H1 (cell line): ENCODE measurements around the gene MAP2K5. TPM values are rescaled to one million over a fixed set of nuclear protein-coding genes. Genes with fewer than 3 reads are reported as not detected.
A peak's percentile ranks its signal among the peaks of the same experiment; 100 is the strongest.

ENCODE experiments used
- CTCF ChIA-PET: fragments of 300-600 bp; sonication (Branson Sonifier 250); formaldehyde crosslinking; loops from one replicate; lab custom pipeline; 2021; ENCODE audit not compliant: partially characterized antibody; lab: Charles Lee
- POLR2A ChIA-PET: fragments of 300-600 bp; sonication (Branson Sonifier 250); formaldehyde crosslinking; loops from one replicate; lab custom pipeline; 2021; ENCODE audit warnings: inconsistent platforms; ENCODE audit not compliant: partially characterized antibody; lab: Charles Lee
- DNase-seq, 2 experiments: peaks; one replicate each; pipeline versions ENCODE4 v3.0.0 to v3.0.0-alpha.2; 2010 to 2022; ENCODE audit warnings: low spot score in 2 of 2, low read depth in 1 of 2, mixed read lengths in 1 of 2
- FAIRE-seq: peaks from 2 replicates; lab custom pipeline; 2011; peaks lifted over from hg19 to GRCh38; lab: Jason Lieb, UNC
- H2AFZ ChIP-seq: 2 replicates; pipeline ENCODE4 v1.8.1; 2012; ENCODE audit warnings: low read length, inconsistent platforms
- H2AK5ac ChIP-seq: 2 replicates; pipeline ENCODE4 v1.6.1; 2013; ENCODE audit warnings: low read depth, low read length
- H2BK120ac ChIP-seq: replicated peaks from 2 replicates; pipeline ENCODE3; 2013; ENCODE audit warnings: low read depth, low read length, inconsistent platforms
- H2BK12ac ChIP-seq: 2 replicates; pipeline ENCODE4 v1.6.1; 2013; ENCODE audit warnings: low read depth, low read length
- H2BK15ac ChIP-seq: 2 replicates; pipeline ENCODE4 v1.6.1; 2013; ENCODE audit warnings: low read length
- H2BK20ac ChIP-seq: 2 replicates; pipeline ENCODE4 v1.6.1; 2013; ENCODE audit warnings: low read length
- H2BK5ac ChIP-seq: 2 replicates; pipeline ENCODE4 v1.6.1; 2013; ENCODE audit warnings: low read depth, low read length
- H3K14ac ChIP-seq: 2 replicates; pipeline ENCODE4 v1.6.1; 2013; ENCODE audit warnings: inconsistent platforms; ENCODE audit not compliant: insufficient read length
- H3K18ac ChIP-seq: 2 replicates; pipeline ENCODE4 v1.6.1; 2013; ENCODE audit warnings: low read length; ENCODE audit errors: extremely low read depth
- H3K23ac ChIP-seq: 2 replicates; pipeline ENCODE4 v1.6.1; 2013; ENCODE audit warnings: inconsistent platforms; ENCODE audit not compliant: insufficient read length
- H3K23me2 ChIP-seq: 2 replicates; pipeline ENCODE4 v1.6.1; 2013; ENCODE audit warnings: low read depth, low read length
- H3K27ac ChIP-seq: 2 replicates; pipeline ENCODE4 v1.6.1; 2011; ENCODE audit warnings: low read depth, low read length, inconsistent platforms
- H3K27me3 ChIP-seq, 4 experiments: replicated peaks in 1 of 4; 1 replicate in 1 of 4; 2 replicates in 3 of 4; pipeline versions ENCODE4 v1.6.1 to v1.8.1; 2011 to 2013; ENCODE audit warnings: low read length in 3 of 4, mild to moderate bottlenecking in 3 of 4, inconsistent platforms in 2 of 4, mixed read lengths in 2 of 4, moderate library complexity in 1 of 4; ENCODE audit not compliant: control insufficient read depth in 3 of 4, insufficient read depth in 3 of 4; ENCODE audit errors: extremely low read depth in 1 of 4
- H3K36me3 ChIP-seq, 4 experiments: 2 replicates each; pipeline versions ENCODE4 v1.6.1 to v1.8.1; 2011 to 2013; ENCODE audit warnings: mild to moderate bottlenecking in 4 of 4, low read length in 3 of 4, moderate library complexity in 2 of 4, control low read depth in 1 of 4, inconsistent platforms in 1 of 4; ENCODE audit not compliant: insufficient read depth in 4 of 4, control insufficient read depth in 2 of 4
- H3K4ac ChIP-seq: replicated peaks from 2 replicates; pipeline ENCODE3; 2013; ENCODE audit warnings: low read length, low read depth, mixed read lengths, inconsistent platforms; ENCODE audit not compliant: insufficient read length
- H3K4me1 ChIP-seq, 4 experiments: replicated peaks in 1 of 4; 1 replicate in 1 of 4; 2 replicates in 3 of 4; pipeline versions ENCODE4 v1.6.1 to v1.8.1; 2011 to 2013; ENCODE audit warnings: low read length in 3 of 4, inconsistent platforms in 2 of 4, mixed read lengths in 1 of 4; ENCODE audit not compliant: insufficient read depth in 4 of 4, control insufficient read depth in 3 of 4
- H3K4me2 ChIP-seq, 2 experiments: 2 replicates each; pipeline versions ENCODE4 v1.6.1 to v1.8.1; 2011 to 2013; ENCODE audit warnings: low read depth in 2 of 2, low read length in 2 of 2, control low read depth in 1 of 2, inconsistent platforms in 1 of 2, mild to moderate bottlenecking in 1 of 2; ENCODE audit not compliant: insufficient read depth in 1 of 2
- H3K4me3 ChIP-seq, 4 experiments: fragments of 200-600, 300-600 bp in 1 of 4; sonication (generic), shearing (Covaris generic), sonication (Bioruptor Twin) in 1 of 4; 2 replicates each; pipeline versions ENCODE4 v1.5.1 to v1.8.1; 2011 to 2016; ENCODE audit warnings: low read length in 4 of 4, low read depth in 3 of 4, control low read depth in 2 of 4, inconsistent platforms in 2 of 4, mild to moderate bottlenecking in 2 of 4, mixed read lengths in 1 of 4, moderate library complexity in 1 of 4; ENCODE audit not compliant: insufficient read depth in 2 of 4; ENCODE audit errors: extremely low read depth in 1 of 4
- H3K56ac ChIP-seq: replicated peaks from 2 replicates; pipeline ENCODE3; 2013; ENCODE audit warnings: low read depth, mild to moderate bottlenecking, mixed read lengths, low read length, inconsistent platforms; ENCODE audit not compliant: insufficient read length
- H3K79me1 ChIP-seq: 2 replicates; pipeline ENCODE4 v1.6.1; 2013; ENCODE audit warnings: low read depth, low read length, control low read depth
- H3K79me2 ChIP-seq, 2 experiments: 2 replicates each; pipeline versions ENCODE4 v1.6.1 to v1.8.1; 2012 to 2013; ENCODE audit warnings: low read length in 2 of 2, mild to moderate bottlenecking in 2 of 2, inconsistent platforms in 1 of 2; ENCODE audit not compliant: insufficient read depth in 2 of 2, control insufficient read depth in 1 of 2
- H3K9ac ChIP-seq, 4 experiments: replicated peaks in 1 of 4; 1 replicate in 1 of 4; 2 replicates in 3 of 4; pipeline versions ENCODE4 v1.6.1 to v1.8.1; 2011 to 2013; ENCODE audit warnings: low read depth in 3 of 4, low read length in 3 of 4, control low read depth in 2 of 4, mild to moderate bottlenecking in 2 of 4, moderate library complexity in 2 of 4, inconsistent platforms in 1 of 4; ENCODE audit errors: extremely low read depth in 1 of 4
- H3K9me3 ChIP-seq, 2 experiments: 2 replicates each; pipeline versions ENCODE4 v1.6.1 to v1.8.1; 2012 to 2013; ENCODE audit warnings: mild to moderate bottlenecking in 2 of 2, moderate library complexity in 2 of 2, control low read depth in 1 of 2, inconsistent platforms in 1 of 2, low read depth in 1 of 2, low read length in 1 of 2, mixed read lengths in 1 of 2; ENCODE audit not compliant: insufficient read depth in 2 of 2
- H4K20me1 ChIP-seq, 2 experiments: replicated peaks in 1 of 2; 2 replicates each; pipeline versions ENCODE3 to v1.8.1; 2011 to 2013; ENCODE audit warnings: inconsistent platforms in 2 of 2, low read length in 2 of 2, mild to moderate bottlenecking in 1 of 2; ENCODE audit not compliant: insufficient read depth in 2 of 2, control insufficient read depth in 1 of 2
- H4K5ac ChIP-seq: 2 replicates; pipeline ENCODE4 v1.6.1; 2013; ENCODE audit warnings: low read length, low read depth, mixed read lengths, inconsistent platforms; ENCODE audit not compliant: insufficient read length
- H4K8ac ChIP-seq: 2 replicates; pipeline ENCODE4 v1.8.0; 2013; ENCODE audit warnings: mild to moderate bottlenecking, moderate library complexity, low read length, inconsistent platforms; ENCODE audit not compliant: insufficient read depth; ENCODE audit errors: extremely low read depth
- H4K91ac ChIP-seq: replicated peaks from 2 replicates; pipeline ENCODE3; 2013; ENCODE audit warnings: low read length, mixed read lengths, inconsistent platforms; ENCODE audit not compliant: insufficient read length
- ASH2L ChIP-seq: fragments of 200-600, 300-600 bp; sonication (generic); IDR thresholded peaks from one replicate; pipeline ENCODE4 v1.7.1; 2017; ENCODE audit warnings: low read length
- EGR1 ChIP-seq: IDR thresholded peaks from 2 replicates; pipeline ENCODE4 v1.6.1; 2011; ENCODE audit warnings: low read depth, low read length, borderline replicate concordance
- GABPA ChIP-seq: IDR thresholded peaks from 2 replicates; pipeline ENCODE4 v1.6.1; 2011; ENCODE audit warnings: mild to moderate bottlenecking, low read length, moderate library complexity, borderline replicate concordance; ENCODE audit not compliant: insufficient read depth
- KDM5A ChIP-seq: fragments of 200-600 bp; IDR thresholded peaks from 2 replicates; pipeline ENCODE4 v1.7.1; 2012; ENCODE audit warnings: mild to moderate bottlenecking, low read length, inconsistent platforms, mixed read lengths
- PHF8 ChIP-seq: fragments of 200-600 bp; sonication (generic); conservative IDR thresholded peaks from 2 replicates; pipeline ENCODE4 v1.7.1; 2012; ENCODE audit warnings: low read depth, mild to moderate bottlenecking, inconsistent platforms, low read length, moderate library complexity
- SIX5 ChIP-seq: IDR thresholded peaks from 2 replicates; pipeline ENCODE4 v1.6.1; 2011; ENCODE audit warnings: mild to moderate bottlenecking, low read depth, low read length
- SUZ12 ChIP-seq: fragments of 200-600 bp; sonication (generic); IDR thresholded peaks from 2 replicates; pipeline ENCODE4 v1.6.1; 2012; ENCODE audit warnings: mild to moderate bottlenecking, inconsistent platforms, low read length, moderate library complexity, mixed read lengths
- TAF1 ChIP-seq: IDR thresholded peaks from 2 replicates; pipeline ENCODE4 v1.6.1; 2011; ENCODE audit warnings: mild to moderate bottlenecking, low read depth, low read length
- WGBS, 2 experiments: shearing (Covaris generic) in 1 of 2; methylation state at CpG; one replicate each; pipeline versions ENCODE4 v1.1.6 to v1.1.7; 2013 to 2015; ENCODE audit warnings: low lambda C conversion rate in 2 of 2, mixed read lengths in 2 of 2, inconsistent platforms in 1 of 2, low coverage in 1 of 2, missing lambda C conversion rate in 1 of 2; ENCODE audit not compliant: insufficient replicate concordance in 2 of 2, insufficient coverage in 1 of 2, insufficient read length in 1 of 2; ENCODE audit errors: extremely low coverage in 1 of 2, missing lambda C conversion rate in 1 of 2; 5-methylcytosine and 5-hydroxymethylcytosine counted together
- long read RNA-seq, 2 experiments: library from RNA in 1 of 2; library from capped mRNA in 1 of 2; stranded (forward); transcript quantifications; one replicate each; pipeline ENCODE4 v2.0.0, GENCODE V29; 2021; ENCODE audit warnings: inconsistent platforms in 1 of 2
- polyA minus RNA-seq, 3 experiments: library from RNA; depleted of rRNA, polyadenylated mRNA; stranded (reverse); fragments of >200 nt; gene quantifications; 1 replicate in 2 of 3; 2 replicates in 1 of 3; pipeline ENCODE4 v1.2.3, GENCODE V29; 2011
- polyA plus RNA-seq, 7 experiments: library from polyadenylated mRNA; depleted of rRNA in 3 of 7; stranded (reverse) in 5 of 7; unstranded in 2 of 7; fragments of >200 nt in 5 of 7; fragments of 200-250 nt in 2 of 7; gene quantifications; 1 replicate in 5 of 7; 2 replicates in 1 of 7; 4 replicates in 1 of 7; pipeline versions ENCODE4 v1.2.1 to v1.2.3, GENCODE V29; 2011 to 2013; ENCODE audit warnings: missing spikeins in 2 of 7, mixed read lengths in 2 of 7
- total RNA-seq: library from RNA; stranded (reverse); fragmentation: NEBNext Ultra II Directional; extraction: Animal tissue kit (Norgen Biotek cat#: 25700); gene quantifications from 2 replicates; pipeline ENCODE4 v1.2.1, GENCODE V29; 2021

MAP2K5 gene
- total RNA-seq = 13.8 and 15.8 TPM in 2 replicates
- polyA plus RNA-seq (2011; rRNA removed) = 4.4 and 6.9 TPM in 2 replicates
- polyA plus RNA-seq (2011; cell fraction: cytosol; rRNA removed) = 3.5 TPM
- 10.7 TPM for polyA plus RNA-seq (2011; cell fraction: nucleus; rRNA removed)
- 11.0 to 14.2 TPM (median 11.1 TPM) in 4 replicates for polyA plus RNA-seq (2012, experiment 1 of 2)
- 19.4 TPM for polyA plus RNA-seq (2012, experiment 2 of 2)
- polyA plus RNA-seq (2013, experiment 1 of 2) = 12.1 TPM
- polyA plus RNA-seq (2013, experiment 2 of 2) = 12.1 TPM
- 7.2 and 8.3 TPM in 2 replicates for polyA minus RNA-seq (2011; rRNA and poly(A)+ RNA removed)
- 6.9 TPM for polyA minus RNA-seq (2011; cell fraction: cytosol; rRNA and poly(A)+ RNA removed)
- 24.8 TPM for polyA minus RNA-seq (2011; cell fraction: nucleus; rRNA and poly(A)+ RNA removed)
- long read RNA-seq, experiment 1, partial matches to known transcripts = 4 of 11 reads
- long read RNA-seq, experiment 1, other reads (novel, unspliced or antisense) = 7 of 11 reads
- long read RNA-seq, experiment 2, partial matches to known transcripts = 1 of 3 reads
- long read RNA-seq, experiment 2, other reads (novel, unspliced or antisense) = 1 of 3 reads

DNA sequence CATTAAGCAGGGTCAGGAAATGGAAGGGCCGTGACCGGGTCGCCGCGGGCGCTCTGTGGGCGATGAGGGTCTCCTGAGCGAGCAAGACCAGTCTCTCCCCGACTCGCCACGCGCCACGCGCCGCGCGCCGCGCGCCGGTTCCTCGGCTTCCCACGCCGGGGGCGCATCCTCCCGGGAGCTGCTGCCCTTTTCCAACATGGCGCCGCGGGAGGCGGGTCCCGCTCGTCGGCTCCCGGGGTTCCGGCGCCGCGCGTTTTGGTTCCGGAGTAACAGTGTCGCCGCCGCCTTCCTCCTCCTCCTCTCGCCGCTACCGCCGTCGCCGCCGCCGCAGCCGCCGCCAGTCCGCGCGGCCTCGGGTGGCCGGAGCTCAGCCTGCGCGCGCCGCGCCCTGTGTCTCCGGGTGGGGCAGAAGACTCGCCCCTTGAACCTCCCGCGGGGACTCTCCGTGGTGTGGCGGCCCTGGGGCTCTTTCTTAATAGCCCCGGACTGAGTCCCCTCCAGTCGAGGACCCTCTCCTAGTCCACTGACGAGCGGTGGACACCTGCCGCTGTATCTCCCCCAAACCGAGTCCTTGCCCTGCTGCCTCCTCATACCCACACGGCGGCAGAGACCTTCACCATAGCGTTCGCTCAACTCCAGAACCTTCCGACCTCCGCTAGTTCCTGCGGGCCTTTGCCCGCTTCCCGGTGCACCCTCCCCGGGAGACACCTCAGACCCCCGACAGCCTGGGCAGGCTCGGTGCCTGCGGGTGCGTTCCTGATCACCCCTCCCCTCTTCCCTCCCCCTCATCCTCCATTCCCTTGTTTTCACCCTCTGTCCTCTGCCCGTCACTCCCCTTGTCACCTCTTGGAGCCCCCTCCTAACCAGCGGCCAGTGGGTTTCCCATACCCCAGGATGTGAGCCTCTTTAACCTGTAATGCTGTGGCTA lies at the start of gene MAP2K5:
TSS of gene MAP2K5 (plus strand) at position 284 of the 928 bp plus-strand sequence. CDS start at position 917, 633 bp downstream.
- H4K20me1 ChIP-seq = no peaks in the 10 kb centered on the region
- 3% methylated on average over 60 of the region's 91 CpGs; no CpG with 5 or more reads in 1 of the 2 experiments for WGBS, 2 experiments
- H3K27me3 ChIP-seq = no peaks in the 10 kb centered on the region; a peak in 1 of 7 replicates
- peak within 1 kb of the TSS; percentile 57 for H4K5ac ChIP-seq
- H2AFZ ChIP-seq = peak within 1 kb of the TSS; percentile 73
- DNase-seq (peak in 1 of 2 experiments; percentile 87), FAIRE-seq (no peak)
- peaks cover 0 to 3% (median 1%) of the 10 kb centered on the region in 4 experiments; a peak in 4 of 7 replicates for H3K4me1 ChIP-seq
- H3K56ac ChIP-seq = peak within 1 kb of the TSS; percentile 78
- H3K4me3 ChIP-seq = peak within 1 kb of the TSS; percentile 75 to 97 (median 88)
- no peaks in the 10 kb centered on the region for H3K79me2 ChIP-seq
- no peak within 1 kb of the TSS for H3K14ac ChIP-seq
- ChIA-PET CTCF (no interaction called here), POLR2A (interaction anchor here (0.7 to 1.0 kb wide), 2 partner anchors 18 to 21 kb away, joined by 3 read pairs; no protein-coding TSS in a partner anchor)
- H2AK5ac ChIP-seq = no peak within 1 kb of the TSS
- H3K4me2 ChIP-seq = peak within 1 kb of the TSS; percentile 66 to 79
- H3K36me3 ChIP-seq = peaks cover 0 to 4% (median 2%) of the 10 kb centered on the region in 4 experiments; a peak in 2 of 8 replicates
- H4K91ac ChIP-seq = peak within 1 kb of the TSS; percentile 49
- no peak within 1 kb of the TSS for H2BK120ac ChIP-seq
- H2BK15ac ChIP-seq = no peak within 1 kb of the TSS
- H2BK20ac ChIP-seq = no peak within 1 kb of the TSS
- no peak within 1 kb of the TSS for H3K23ac ChIP-seq
- peak within 1 kb of the TSS; percentile 52 to 69 (median 54) for H3K9ac ChIP-seq
- H2BK5ac ChIP-seq = peak within 1 kb of the TSS; percentile 62; the same call in 1 of the 2 replicates
- no peaks in the 10 kb centered on the region; the same call in 1 of the 2 replicates for H3K79me1 ChIP-seq
- no peak within 1 kb of the TSS for H3K4ac ChIP-seq
- H3K23me2 ChIP-seq = peaks cover 11% of the 10 kb centered on the region; the same call in 1 of the 2 replicates
- no peak within 1 kb of the TSS for H2BK12ac ChIP-seq
- no peaks in the 10 kb centered on the region for H3K9me3 ChIP-seq
- H4K8ac ChIP-seq = peak within 1 kb of the TSS; percentile 93; the same call in 1 of the 2 replicates
- peak within 1 kb of the TSS; percentile 71 for H3K18ac ChIP-seq
- H3K27ac ChIP-seq = no peak within 1 kb of the TSS
- TF ChIP-seq SIX5 (peak; percentile 31; the same call in 1 of the 2 replicates), EGR1 (peak; percentile 24; the same call in 1 of the 2 replicates), PHF8 (peak; percentile 56; the same call in 1 of the 2 replicates), TAF1 (peak; percentile 70), GABPA (peak; percentile 34; the same call in 1 of the 2 replicates), ASH2L (peak; percentile 89), KDM5A (0 out of 2 replicates have a peak, but pooled peaks have one; percentile 21), SUZ12 (no peak)
